Measurements from ENCODE around the gene PRKAR1B. TPM values are rescaled to one million over a fixed set of nuclear protein-coding genes. Genes with fewer than 3 reads are reported as not detected.

The PRKAR1B gene
- polyA plus RNA-seq, 1 of the 3 experiments (the other 2 are of a cell fraction): 63.7 TPM

- Histone ChIP-seq H3K4me1 (ENCODE audit: control insufficient read depth in 1 of 2, insufficient read depth in 2 of 2, low read depth in 1 of 2, low read length in 1 of 2) (no peaks in the 10 kb centered on the region; a peak in 1 of 4 replicates), H3K4me2 (no peak overlapping the region), H3K36me3 (replicated peaks in 1 of 2; ENCODE audit: control insufficient read depth in 1 of 2, insufficient read depth in 2 of 2, low read length in 1 of 2) (no peaks in the 10 kb centered on the region), H4K20me1 (ENCODE audit: insufficient read depth) (no peaks in the 10 kb centered on the region), H3K27ac (ENCODE audit: low read depth in 2 of 2, low read length in 1 of 2) (no peak overlapping the region), H3K79me2 (ENCODE audit: insufficient read depth) (no peaks in the 10 kb centered on the region), H3K9me3 (no peaks in the 10 kb centered on the region), H3K4me3 (ENCODE audit: low read depth in 2 of 2, low read length in 1 of 2) (no peak overlapping the region), H3F3A (replicated peaks; ENCODE audit: insufficient read depth) (no peaks in the 10 kb centered on the region), H3K9me2 (no peaks in the 10 kb centered on the region), H3K27me3 (ENCODE audit: insufficient read depth) (no peaks in the 10 kb centered on the region), H3K9ac (no peak overlapping the region), H2AFZ (ENCODE audit: low read depth) (no peak overlapping the region)
- no peak for DNase-seq
- POLR2A ChIA-PET: no interaction called here
- TF ChIP-seq RFX5 (IDR thresholded peaks at IDR 0.05; ENCODE audit: low read length) (no peak), NRF1 (IDR thresholded peaks at IDR 0.05; ENCODE audit: low read depth, low read length) (no peak), JUND (IDR thresholded peaks at IDR 0.05) (no peak), MEF2A (IDR thresholded peaks at IDR 0.05; ENCODE audit: borderline replicate concordance, low read depth) (no peak), POLR2AphosphoS5 (IDR thresholded peaks at IDR 0.05; ENCODE audit: low read depth, low read length) (no peak), RAD21 (IDR thresholded peaks at IDR 0.05; ENCODE audit: low read length) (no peak), NFIC (IDR thresholded peaks at IDR 0.05; ENCODE audit: borderline replicate concordance) (no peak), FOXM1 (IDR thresholded peaks at IDR 0.05; ENCODE audit: low read depth) (no peak), GATA2 (CRISPR knock-in tag; IDR thresholded peaks at IDR 0.05) (no peak), USF2 (IDR thresholded peaks at IDR 0.05; ENCODE audit: borderline replicate concordance, low read depth, low read length) (no peak), IRF3 (IDR thresholded peaks at IDR 0.05; ENCODE audit: low read depth, low read length) (no peak), SMC3 (IDR thresholded peaks at IDR 0.05; ENCODE audit: low read depth, low read length) (no peak), RXRA (IDR thresholded peaks at IDR 0.05; ENCODE audit: borderline replicate concordance, low read depth) (no peak), ZBTB33 (IDR thresholded peaks at IDR 0.05; ENCODE audit: borderline replicate concordance, low read depth) (no peak), EZH2phosphoT487 (IDR thresholded peaks at IDR 0.05; ENCODE audit: borderline replicate concordance, low read depth) (no peak), MAX (IDR thresholded peaks at IDR 0.05; ENCODE audit: low read depth) (no peak), REST (IDR thresholded peaks at IDR 0.05; ENCODE audit: low read depth, low read length) (no peak)
- TF ChIP-seq, protein P1, sequence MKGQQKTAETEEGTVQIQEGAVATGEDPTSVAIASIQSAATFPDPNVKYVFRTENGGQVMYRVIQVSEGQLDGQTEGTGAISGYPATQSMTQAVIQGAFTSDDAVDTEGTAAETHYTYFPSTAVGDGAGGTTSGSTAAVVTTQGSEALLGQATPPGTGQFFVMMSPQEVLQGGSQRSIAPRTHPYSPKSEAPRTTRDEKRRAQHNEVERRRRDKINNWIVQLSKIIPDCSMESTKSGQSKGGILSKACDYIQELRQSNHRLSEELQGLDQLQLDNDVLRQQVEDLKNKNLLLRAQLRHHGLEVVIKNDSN (IDR thresholded peaks at IDR 0.05; ENCODE audit: borderline replicate concordance, low read depth): no peak
- CTCF ChIA-PET: interaction anchor here (1.3 kb wide), 1 partner anchor 9 kb away, joined by 4 read pairs; no protein-coding TSS in a partner anchor
- WGBS (ENCODE audit: low lambda C conversion rate): 96% methylated on average over 10 of the region's 10 CpGs
These were observed 195.3 kb downstream of the PRKAR1B start for GRCh38 chr7:531777-532176.
